Activated CD8-positive, alpha-beta memory T cell treated with anti-CD3 and anti-CD28 coated beads, Interleukin-2, amount 10 ng/mL, durations not matched to agents 7 days and 5 days (primary cell): ENCODE results near the gene WWOX. TPM values are rescaled to one million over a fixed set of nuclear protein-coding genes. Genes with fewer than 3 reads are reported as not detected.

Experiments
- ATAC-seq: fragments of 150-1000 bp; cut with Tn5 transposase; one replicate; pipeline ENCODE4 v1.10.0; 2021; ENCODE audit warnings: moderate library complexity
- CTCF ChIA-PET: fragments of 350-600 bp; sonication (Branson Sonifier 250); formaldehyde crosslinking; loops from one replicate; lab custom pipeline; 2021; ENCODE audit warnings: antibody characterized with exemption; lab: Charles Lee
- DNase-seq: peaks from one replicate; pipeline ENCODE4 v3.0.0-alpha.2; 2020
- H3K27ac Mint-ChIP-seq: one replicate; pipeline ENCODE4 v1.8.0; 2021; ENCODE audit warnings: mild to moderate bottlenecking, mixed read lengths
- H3K27me3 Mint-ChIP-seq: one replicate; pipeline ENCODE4 v1.8.0; 2021; ENCODE audit warnings: mixed read lengths
- H3K36me3 Mint-ChIP-seq: one replicate; pipeline ENCODE4 v1.8.0; 2021; ENCODE audit warnings: mild to moderate bottlenecking, mixed read lengths
- H3K4me1 Mint-ChIP-seq: one replicate; pipeline ENCODE4 v1.8.0; 2021; ENCODE audit warnings: mixed read lengths
- H3K4me3 Mint-ChIP-seq: one replicate; pipeline ENCODE4 v1.8.0; 2021; ENCODE audit warnings: mild to moderate bottlenecking, moderate library complexity, mixed read lengths
- H3K9me3 Mint-ChIP-seq: one replicate; pipeline ENCODE4 v1.8.0; 2022; ENCODE audit warnings: low read depth, mixed read lengths
- total RNA-seq, 2 experiments: library from RNA; stranded (reverse); gene quantifications; one replicate each; pipeline ENCODE4 v1.2.3, GENCODE V29; 2021

The WWOX gene
- total RNA-seq, 2 experiments from 2014 or later, result 25.2 to 38.8 TPM

GRCh38 chr16:78285437-78285922 is 186.0 kb downstream of the WWOX start:
- no peak overlapping the region for H3K4me3 Mint-ChIP-seq
- H3K27me3 Mint-ChIP-seq, result no peaks in the 10 kb centered on the region
- H3K27ac Mint-ChIP-seq, result no peak overlapping the region
- ATAC-seq (no peak), DNase-seq (no peak)
- CTCF ChIA-PET, result no interaction called here
- H3K9me3 Mint-ChIP-seq, result peaks cover under 1% of the 10 kb centered on the region
- H3K36me3 Mint-ChIP-seq, result no peaks in the 10 kb centered on the region
- H3K4me1 Mint-ChIP-seq, result no peaks in the 10 kb centered on the region

GRCh38 chr16:78286065-78286464 is 186.6 kb downstream of the WWOX start:
- no peaks in the 10 kb centered on the region for H3K36me3 Mint-ChIP-seq
- ATAC-seq, result no peak
- no peaks in the 10 kb centered on the region for H3K9me3 Mint-ChIP-seq
- H3K4me1 Mint-ChIP-seq, result no peaks in the 10 kb centered on the region
- no peak for DNase-seq
- no peak overlapping the region for H3K27ac Mint-ChIP-seq
- no peaks in the 10 kb centered on the region for H3K27me3 Mint-ChIP-seq
- no peak overlapping the region for H3K4me3 Mint-ChIP-seq
- CTCF ChIA-PET, result no interaction called here

DNA sequence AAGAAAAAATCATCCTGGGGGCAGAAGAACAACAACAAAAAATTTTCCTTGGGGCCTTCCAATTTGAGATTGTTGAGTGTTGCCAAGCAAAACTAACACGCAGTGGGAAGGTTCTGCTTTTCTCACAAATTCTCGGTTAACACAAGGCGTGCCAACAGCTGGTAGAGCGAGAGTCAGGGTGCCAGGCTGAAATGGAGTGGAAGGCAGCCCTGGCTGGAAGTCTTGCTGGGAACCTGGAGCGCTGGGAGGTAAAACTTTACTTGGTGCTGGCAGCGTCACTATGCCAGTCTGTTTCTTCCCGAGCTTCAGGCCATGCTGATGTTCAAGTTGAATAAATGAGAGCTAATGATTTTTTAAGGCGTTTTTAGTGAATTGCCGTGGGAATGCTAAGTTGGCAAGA is 189.4 kb downstream of the WWOX start:
- Mint-ChIP-seq H3K27me3 (no peaks in the 10 kb centered on the region), H3K9me3 (no peaks in the 10 kb centered on the region), H3K4me3 (no peak overlapping the region), H3K36me3 (peaks cover under 1% of the 10 kb centered on the region), H3K4me1 (no peaks in the 10 kb centered on the region), H3K27ac (no peak overlapping the region)
- CTCF ChIA-PET, result no interaction called here
- no peak for ATAC-seq
- DNase-seq, result no peak

DNA sequence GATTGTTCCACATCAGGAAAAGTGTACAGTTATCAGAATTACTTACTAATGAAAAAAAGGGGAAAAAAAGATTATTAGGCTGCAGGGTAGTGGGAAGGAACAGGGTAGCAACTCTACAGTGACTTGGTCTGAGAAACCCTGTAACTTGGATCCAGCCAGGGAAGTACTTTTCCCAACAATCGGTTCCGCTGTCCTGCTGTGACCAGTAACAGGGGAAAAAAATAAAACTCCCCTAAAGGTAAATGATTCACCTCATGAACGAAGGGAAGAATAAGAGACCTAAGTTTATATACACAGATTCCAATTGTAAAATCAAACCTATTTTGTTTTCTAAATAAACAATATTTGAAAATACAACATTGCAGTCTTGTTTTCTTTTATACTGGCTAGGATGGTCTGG is 189.9 kb downstream of the WWOX start:
- Mint-ChIP-seq H3K27me3 (no peaks in the 10 kb centered on the region), H3K4me3 (no peak overlapping the region), H3K36me3 (peaks cover 2% of the 10 kb centered on the region), H3K27ac (no peak overlapping the region), H3K4me1 (no peaks in the 10 kb centered on the region), H3K9me3 (no peaks in the 10 kb centered on the region)
- ATAC-seq (no peak), DNase-seq (no peak)
- CTCF ChIA-PET, result no interaction called here

DNA sequence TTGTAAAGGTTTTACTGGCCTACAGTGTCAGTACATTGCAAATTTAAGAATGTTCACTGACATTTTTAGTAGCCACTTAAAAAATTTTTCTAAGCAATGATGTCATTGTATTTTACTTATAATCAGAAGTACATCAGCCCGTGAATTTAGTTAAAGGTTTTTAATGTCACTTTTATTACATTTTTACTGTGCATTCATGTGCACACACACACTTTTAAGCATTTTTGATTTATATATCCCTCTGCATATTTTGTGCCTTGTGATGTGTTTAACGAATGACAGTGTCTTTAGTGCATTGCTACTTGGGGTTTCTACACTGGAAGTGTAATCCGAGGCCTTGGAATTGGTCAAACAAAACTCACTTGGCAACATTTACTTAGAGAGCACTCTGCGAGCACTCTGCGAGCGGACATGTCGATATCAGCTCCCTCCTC is 190.4 kb downstream of the WWOX start:
- CTCF ChIA-PET, result no interaction called here
- H3K4me1 Mint-ChIP-seq, result no peaks in the 10 kb centered on the region

GRCh38 chr16:78290395-78290794 is 190.9 kb downstream of the WWOX start:
- Mint-ChIP-seq H3K36me3 (peaks cover 2% of the 10 kb centered on the region), H3K4me3 (no peak overlapping the region), H3K4me1 (no peaks in the 10 kb centered on the region), H3K27me3 (no peaks in the 10 kb centered on the region), H3K9me3 (no peaks in the 10 kb centered on the region), H3K27ac (no peak overlapping the region)
- no peak for ATAC-seq
- CTCF ChIA-PET, result no interaction called here
- DNase-seq, result no peak

More for the DNA sequence above, 190.4 kb downstream of the WWOX start:
- no peak overlapping the region for H3K4me3 Mint-ChIP-seq
- peaks cover 2% of the 10 kb centered on the region for H3K36me3 Mint-ChIP-seq
- H3K27ac Mint-ChIP-seq, result no peak overlapping the region
- H3K9me3 Mint-ChIP-seq, result no peaks in the 10 kb centered on the region
- ATAC-seq (no peak), DNase-seq (no peak)
- H3K27me3 Mint-ChIP-seq, result no peaks in the 10 kb centered on the region

DNA sequence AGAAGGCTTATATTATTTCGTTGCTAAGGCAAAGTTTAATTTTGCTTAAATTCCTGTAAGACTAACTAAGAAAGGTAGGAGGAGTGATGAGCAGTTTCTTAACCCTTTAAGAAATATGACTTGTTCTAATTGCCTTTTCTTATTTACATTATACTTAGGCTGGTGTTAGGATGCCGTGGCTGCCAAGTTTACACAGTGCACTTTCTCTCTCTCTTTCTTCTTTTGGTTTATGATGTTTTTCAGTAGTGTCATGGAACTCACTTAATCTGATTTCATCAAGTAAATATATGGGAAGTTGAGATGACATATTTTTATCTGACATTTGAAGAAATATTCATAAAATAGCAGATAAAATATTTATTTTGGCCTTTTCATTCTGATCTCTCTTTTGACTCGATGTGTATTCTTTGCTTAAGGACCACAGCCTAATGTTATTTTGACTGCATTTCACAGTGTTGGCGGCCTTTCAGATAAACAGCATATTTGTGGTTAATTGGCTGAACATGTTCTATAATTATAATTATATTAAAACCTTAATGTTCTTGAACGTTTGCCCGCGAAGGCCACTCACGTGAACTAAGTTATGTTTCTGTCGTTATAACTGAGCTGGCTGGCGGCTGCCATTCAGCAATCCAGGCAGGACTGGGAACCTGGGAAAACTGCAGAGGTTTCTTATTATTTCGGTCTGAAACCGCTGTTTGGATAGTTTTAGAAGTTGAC is 191.6 kb downstream of the WWOX start:
- Mint-ChIP-seq H3K27me3 (no peaks in the 10 kb centered on the region), H3K27ac (no peak overlapping the region), H3K4me1 (no peaks in the 10 kb centered on the region), H3K9me3 (no peaks in the 10 kb centered on the region), H3K36me3 (peaks cover 2% of the 10 kb centered on the region), H3K4me3 (no peak overlapping the region)
- ATAC-seq, result no peak
- CTCF ChIA-PET, result no interaction called here
- DNase-seq, result no peak

DNA sequence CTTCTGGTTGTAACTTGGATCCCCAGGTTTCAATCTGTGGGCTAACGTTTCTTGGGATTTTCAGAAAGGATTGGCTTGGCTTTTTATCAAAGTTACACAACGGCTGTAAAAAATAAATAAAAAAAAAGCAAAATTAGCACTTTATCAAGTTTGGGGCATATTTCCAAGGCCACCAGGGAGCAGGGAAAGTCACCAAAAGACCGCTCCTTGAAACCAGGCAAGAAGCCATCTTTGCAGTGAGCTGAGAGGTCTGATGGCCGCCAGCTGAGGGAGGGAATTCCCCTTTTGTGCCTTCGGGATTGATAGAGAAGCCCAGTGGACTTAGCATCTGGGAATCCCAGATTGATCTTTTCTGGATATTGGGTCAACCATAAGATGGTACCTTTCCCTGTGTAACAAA is 192.2 kb downstream of the WWOX start:
- Mint-ChIP-seq H3K4me3 (no peak overlapping the region), H3K27me3 (no peaks in the 10 kb centered on the region), H3K36me3 (peaks cover 2% of the 10 kb centered on the region), H3K9me3 (no peaks in the 10 kb centered on the region), H3K27ac (no peak overlapping the region), H3K4me1 (no peaks in the 10 kb centered on the region)
- no peak for ATAC-seq
- DNase-seq, result no peak
- CTCF ChIA-PET, result no interaction called here

DNA sequence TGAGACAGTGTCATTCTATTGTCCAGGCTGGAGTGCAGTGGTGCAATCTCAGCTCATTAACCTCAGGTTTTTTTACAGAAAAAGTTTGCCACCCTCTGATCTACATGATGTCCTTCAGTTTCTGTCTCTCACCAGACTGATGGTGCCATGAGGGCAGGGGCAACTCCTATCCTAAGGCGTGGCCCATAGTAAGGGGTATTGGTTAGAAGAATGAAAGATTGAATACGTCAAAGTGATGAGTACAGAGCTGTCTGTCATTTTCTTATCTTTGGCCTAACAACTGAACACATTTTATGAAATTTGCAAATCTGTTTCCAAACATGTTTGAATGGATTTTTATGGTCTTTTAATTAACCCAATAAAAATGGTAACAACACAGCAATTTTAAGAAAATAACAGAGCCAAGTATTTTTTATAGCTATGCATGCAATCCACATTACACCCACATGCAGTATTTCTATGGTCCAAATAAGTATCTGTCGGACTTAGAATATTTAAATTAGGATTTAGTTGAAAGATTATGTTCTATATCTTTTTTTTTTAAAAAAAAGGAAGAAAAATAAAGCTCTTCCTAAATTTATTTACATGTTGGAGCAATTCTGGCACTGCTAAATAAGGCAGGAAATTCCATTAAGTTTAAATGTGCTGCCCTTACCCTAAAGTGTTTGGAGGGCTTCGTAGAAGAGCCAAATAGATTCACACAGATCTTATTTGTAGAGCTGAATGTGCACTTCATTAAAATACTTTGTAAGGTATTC is 192.8 kb downstream of the WWOX start:
- Mint-ChIP-seq H3K4me3 (no peak overlapping the region), H3K27me3 (no peaks in the 10 kb centered on the region), H3K27ac (no peak overlapping the region), H3K36me3 (peaks cover 2% of the 10 kb centered on the region), H3K4me1 (no peaks in the 10 kb centered on the region), H3K9me3 (no peaks in the 10 kb centered on the region)
- ATAC-seq, result no peak
- DNase-seq, result no peak
- CTCF ChIA-PET, result no interaction called here

DNA sequence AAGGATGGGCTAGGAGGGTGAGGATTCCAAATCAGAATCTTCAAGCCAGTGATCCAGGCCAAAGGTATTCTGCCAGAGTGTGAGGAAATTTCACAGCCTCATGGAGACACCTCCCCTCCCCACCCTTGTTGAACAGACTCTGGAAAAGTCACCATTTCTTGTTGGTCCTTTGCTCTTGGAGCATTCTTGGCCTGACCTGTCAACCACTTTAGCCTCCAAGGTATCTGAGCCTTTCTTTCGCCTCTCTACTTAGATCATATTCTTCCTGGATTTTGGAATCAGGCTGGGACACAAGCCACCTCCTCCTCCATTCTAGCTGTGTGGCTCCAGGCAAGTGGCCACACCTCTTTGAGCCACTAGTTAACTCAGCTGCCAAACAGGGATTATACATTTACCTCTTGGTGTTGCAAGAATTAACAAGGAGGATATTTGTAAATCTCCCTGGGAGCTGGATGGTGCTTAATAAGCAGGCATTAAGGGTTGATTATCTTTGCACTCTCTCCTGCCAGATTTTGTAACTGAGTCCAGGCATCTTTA is 193.5 kb downstream of the WWOX start:
- Mint-ChIP-seq H3K27me3 (no peaks in the 10 kb centered on the region), H3K36me3 (peaks cover 2% of the 10 kb centered on the region), H3K9me3 (no peaks in the 10 kb centered on the region), H3K27ac (no peak overlapping the region), H3K4me1 (no peaks in the 10 kb centered on the region), H3K4me3 (no peak overlapping the region)
- DNase-seq, result no peak
- CTCF ChIA-PET, result no interaction called here
- no peak for ATAC-seq

DNA sequence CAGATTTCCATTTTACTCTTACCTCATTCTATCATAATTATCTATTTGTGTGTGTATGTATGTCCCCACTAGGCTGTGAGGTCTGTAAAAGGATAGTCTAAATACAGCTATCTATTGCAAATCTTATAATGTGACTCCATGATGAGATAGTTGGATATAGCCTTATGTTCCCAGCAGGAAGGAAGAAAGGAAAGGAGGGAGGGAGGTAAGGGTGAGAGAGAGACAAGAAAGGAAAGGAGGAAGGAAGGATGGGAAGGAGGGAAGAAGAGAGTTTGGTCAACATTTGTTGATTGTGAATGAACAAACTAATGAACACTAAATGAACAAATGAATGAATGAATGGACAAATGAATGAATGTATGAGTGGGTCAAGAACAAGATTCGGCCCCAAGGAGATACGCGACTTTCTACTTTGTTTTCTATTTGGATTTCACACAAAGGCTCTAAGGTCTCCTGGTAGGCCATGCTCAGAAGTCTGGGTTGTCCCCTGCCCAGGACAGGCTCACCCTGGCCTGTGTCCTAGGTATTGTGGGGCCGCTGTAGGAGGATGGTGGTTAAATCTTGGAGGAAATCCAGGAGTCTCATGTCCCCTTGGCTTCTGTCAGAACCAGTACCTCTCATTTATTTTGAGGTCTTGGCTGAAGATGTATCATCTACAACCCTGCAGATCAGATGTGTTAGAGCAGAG is 195.2 kb downstream of the WWOX start:
- CTCF ChIA-PET, result no interaction called here
- Mint-ChIP-seq H3K4me1 (no peaks in the 10 kb centered on the region), H3K36me3 (peaks cover 2% of the 10 kb centered on the region), H3K27ac (no peak overlapping the region), H3K4me3 (no peak overlapping the region), H3K27me3 (no peaks in the 10 kb centered on the region), H3K9me3 (no peaks in the 10 kb centered on the region)
- ATAC-seq, result no peak
- no peak for DNase-seq

DNA sequence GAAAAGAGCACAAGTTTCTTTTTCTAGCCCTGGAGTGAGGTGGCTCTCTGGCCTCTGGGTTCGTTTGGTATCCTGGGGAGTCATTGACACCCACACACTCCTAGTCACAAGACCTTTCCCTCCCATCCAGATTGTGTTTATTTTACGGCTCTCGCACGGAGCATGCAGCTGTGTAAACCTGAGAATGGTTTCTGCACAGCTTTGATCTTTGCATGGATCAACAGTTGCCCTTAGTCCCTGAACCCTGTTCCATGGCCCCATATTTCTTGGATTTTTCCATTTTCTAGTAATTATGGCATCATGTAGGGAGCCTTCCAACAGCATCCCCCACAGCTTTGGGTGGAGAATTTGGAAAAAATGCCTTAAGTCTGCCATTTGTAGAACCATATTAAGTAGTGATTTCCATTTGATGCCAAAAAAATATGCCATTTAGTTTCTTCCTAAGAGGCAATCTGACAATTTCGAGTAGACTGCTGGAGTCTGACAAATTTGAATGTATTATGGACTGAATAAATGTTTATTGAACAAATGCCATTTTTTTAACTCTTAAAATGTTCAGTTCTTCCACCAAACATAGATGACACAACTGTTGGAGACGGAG is 197.7 kb downstream of the WWOX start:
- CTCF ChIA-PET, result no interaction called here
- Mint-ChIP-seq H3K27ac (no peak overlapping the region), H3K4me3 (no peak overlapping the region), H3K36me3 (peaks cover 2% of the 10 kb centered on the region), H3K27me3 (no peaks in the 10 kb centered on the region), H3K9me3 (no peaks in the 10 kb centered on the region), H3K4me1 (no peaks in the 10 kb centered on the region)
- no peak for ATAC-seq
- no peak for DNase-seq

GRCh38 chr16:78298986-78299385 is 199.5 kb downstream of the WWOX start:
- H3K4me3 Mint-ChIP-seq, result no peak overlapping the region
- H3K27me3 Mint-ChIP-seq, result no peaks in the 10 kb centered on the region
- no peak for DNase-seq
- H3K36me3 Mint-ChIP-seq, result peaks cover under 1% of the 10 kb centered on the region
- no peak overlapping the region for H3K27ac Mint-ChIP-seq
- CTCF ChIA-PET, result no interaction called here
- no peak for ATAC-seq
- no peaks in the 10 kb centered on the region for H3K9me3 Mint-ChIP-seq
- no peaks in the 10 kb centered on the region for H3K4me1 Mint-ChIP-seq
